HEK293 (cell line): ENCODE measurements around the gene DPEP2.

Experiments used
- ATF2 ChIP-seq: fragments of 450-650 bp; formaldehyde crosslinking; IDR thresholded peaks from 2 replicates; pipeline ENCODE4 v1.5.1; 2016; ENCODE audit warnings: missing biosample characterization, missing genetic modification characterization, low read depth
- BCL11B ChIP-seq: fragments of 450-650 bp; formaldehyde crosslinking; IDR thresholded peaks from 2 replicates; pipeline ENCODE4 v1.5.1; 2016; ENCODE audit warnings: low read depth, missing biosample characterization, missing genetic modification characterization
- FEZF1 ChIP-seq: fragments of 450-650 bp; formaldehyde crosslinking; IDR thresholded peaks from 2 replicates; pipeline ENCODE4 v1.5.1; 2016; ENCODE audit warnings: missing biosample characterization, missing genetic modification characterization
- IKZF3 ChIP-seq: fragments of 450-650 bp; IDR thresholded peaks from 2 replicates; pipeline ENCODE4 v1.5.0; 2018; ENCODE audit warnings: missing biosample characterization, mild to moderate bottlenecking, missing genetic modification characterization, moderate library complexity
- KLF10 ChIP-seq: fragments of 450-650 bp; IDR thresholded peaks from 2 replicates; pipeline ENCODE4 v1.5.1; 2018; ENCODE audit warnings: missing biosample characterization, mild to moderate bottlenecking, missing genetic modification characterization
- KLF16 ChIP-seq: fragments of 450-650 bp; formaldehyde crosslinking; IDR thresholded peaks from 2 replicates; pipeline ENCODE4 v1.5.1; 2017; ENCODE audit warnings: missing biosample characterization, missing genetic modification characterization
- MZF1 ChIP-seq: fragments of 450-650 bp; formaldehyde crosslinking; IDR thresholded peaks from 2 replicates; pipeline ENCODE4 v1.5.1; 2017; ENCODE audit warnings: missing biosample characterization, missing genetic modification characterization, borderline replicate concordance
- REPIN1 ChIP-seq: fragments of 450-650 bp; formaldehyde crosslinking; IDR thresholded peaks from 2 replicates; pipeline ENCODE4 v1.5.1; 2017; ENCODE audit warnings: missing biosample characterization, missing genetic modification characterization, low read depth
- REST ChIP-seq: fragments of 450-650 bp; formaldehyde crosslinking; IDR thresholded peaks from 2 replicates; pipeline ENCODE4 v1.5.1; 2016; ENCODE audit warnings: missing biosample characterization, missing genetic modification characterization
- SP3 ChIP-seq: fragments of 450-650 bp; formaldehyde crosslinking; IDR thresholded peaks from 2 replicates; pipeline ENCODE4 v1.5.1; 2016; ENCODE audit warnings: missing biosample characterization, missing genetic modification characterization
- YY1 ChIP-seq: fragments of 450-650 bp; formaldehyde crosslinking; IDR thresholded peaks from 2 replicates; pipeline ENCODE4 v1.5.1; 2018; ENCODE audit warnings: missing biosample characterization, missing genetic modification characterization
- ZNF10 ChIP-seq: fragments of 450-650 bp; formaldehyde crosslinking; IDR thresholded peaks from 2 replicates; pipeline ENCODE4 v1.5.1; 2017; ENCODE audit warnings: missing biosample characterization, missing genetic modification characterization
- ZNF121 ChIP-seq: fragments of 450-650 bp; formaldehyde crosslinking; IDR thresholded peaks from 2 replicates; pipeline ENCODE4 v1.5.1; 2016; ENCODE audit warnings: missing biosample characterization, missing genetic modification characterization
- ZNF174 ChIP-seq: fragments of 450-650 bp; formaldehyde crosslinking; IDR thresholded peaks from 2 replicates; pipeline ENCODE4 v1.5.0; 2017; ENCODE audit warnings: missing biosample characterization, mild to moderate bottlenecking, missing genetic modification characterization
- ZNF24 ChIP-seq: fragments of 450-650 bp; formaldehyde crosslinking; IDR thresholded peaks from 2 replicates; pipeline ENCODE4 v1.5.1; 2016; ENCODE audit warnings: missing biosample characterization, missing genetic modification characterization
- ZNF280D ChIP-seq: fragments of 450-650 bp; formaldehyde crosslinking; IDR thresholded peaks from 2 replicates; pipeline ENCODE4 v1.5.1; 2016; ENCODE audit warnings: missing biosample characterization, missing genetic modification characterization
- ZNF335 ChIP-seq: fragments of 450-650 bp; formaldehyde crosslinking; conservative IDR thresholded peaks from 2 replicates; pipeline ENCODE4 v1.5.1; 2016; ENCODE audit warnings: missing biosample characterization, missing genetic modification characterization
- ZNF398 ChIP-seq: fragments of 450-650 bp; formaldehyde crosslinking; IDR thresholded peaks from 2 replicates; pipeline ENCODE4 v1.5.1; 2017; ENCODE audit warnings: missing biosample characterization, missing genetic modification characterization
- ZNF433 ChIP-seq: fragments of 450-650 bp; formaldehyde crosslinking; IDR thresholded peaks from 2 replicates; pipeline ENCODE4 v1.5.1; 2016; ENCODE audit warnings: missing biosample characterization, missing genetic modification characterization, low read depth
- ZNF561 ChIP-seq: fragments of 450-650 bp; IDR thresholded peaks from 2 replicates; pipeline ENCODE4 v1.5.1; 2018; ENCODE audit warnings: missing biosample characterization, missing genetic modification characterization, borderline replicate concordance
- ZNF580 ChIP-seq: fragments of 450-650 bp; formaldehyde crosslinking; IDR thresholded peaks from 2 replicates; pipeline ENCODE4 v1.5.1; 2016; ENCODE audit warnings: missing biosample characterization, missing genetic modification characterization
- ZNF664 ChIP-seq: fragments of 450-650 bp; formaldehyde crosslinking; IDR thresholded peaks from 2 replicates; pipeline ENCODE4 v1.5.1; 2016; ENCODE audit warnings: missing biosample characterization, missing genetic modification characterization
- ZNF747 ChIP-seq: fragments of 450-650 bp; formaldehyde crosslinking; IDR thresholded peaks from 2 replicates; pipeline ENCODE4 v1.5.1; 2016; ENCODE audit warnings: missing biosample characterization, missing genetic modification characterization
- ZSCAN16 ChIP-seq: fragments of 450-650 bp; formaldehyde crosslinking; IDR thresholded peaks from 2 replicates; pipeline ENCODE4 v1.5.1; 2016; ENCODE audit warnings: missing biosample characterization, missing genetic modification characterization
- ZSCAN18 ChIP-seq: fragments of 450-650 bp; formaldehyde crosslinking; IDR thresholded peaks from 2 replicates; pipeline ENCODE4 v1.5.1; 2016; ENCODE audit warnings: missing biosample characterization, missing genetic modification characterization
- ZSCAN4 ChIP-seq: fragments of 450-650 bp; formaldehyde crosslinking; IDR thresholded peaks from 2 replicates; pipeline ENCODE4 v1.5.1; 2017; ENCODE audit warnings: missing biosample characterization, missing genetic modification characterization

DPEP2 gene

GRCh38 chr16:68022728-68023537 is 23.6 kb upstream of the DPEP2 start, which contains the start of the genes DDX28 and DUS2 (continued):
- peak; percentile 98 for TF ChIP-seq ATF2
- TF ChIP-seq ZNF174, result no peak
- no peak for TF ChIP-seq ZNF280D
- TF ChIP-seq BCL11B (tag by site-specific recombination), result no peak
- no peak for TF ChIP-seq ZNF747 (tag by site-specific recombination)
- TF ChIP-seq ZNF24 (tag by site-specific recombination), result peak; percentile 52; the same call in 1 of the 2 replicates
- no peak for TF ChIP-seq ZSCAN16 (tag by site-specific recombination)
- peak; percentile 72; the same call in 1 of the 2 replicates for TF ChIP-seq ZNF561 (tag by site-specific recombination)
- peak; percentile 99 for TF ChIP-seq ZNF335
- peak; percentile 82 for TF ChIP-seq YY1
- peak; percentile 74 for TF ChIP-seq ZNF121 (tag by site-specific recombination)
- no peak; the same call in 1 of the 2 replicates for TF ChIP-seq FEZF1
- no peak for TF ChIP-seq ZNF433 (tag by site-specific recombination)
- TF ChIP-seq ZNF398, result no peak
- TF ChIP-seq KLF16 (tag by site-specific recombination), result peak; percentile 86
- TF ChIP-seq REPIN1, result peak; percentile 73; the same call in 1 of the 2 replicates
- no peak for TF ChIP-seq IKZF3 (tag by site-specific recombination)
- TF ChIP-seq ZSCAN18, result 0 out of 2 replicates have a peak, but pooled peaks have one; percentile 54
- TF ChIP-seq ZSCAN4 (tag by site-specific recombination), result no peak
- TF ChIP-seq MZF1 (tag by site-specific recombination), result no peak
- peak; percentile 48; the same call in 1 of the 2 replicates for TF ChIP-seq REST
- peak; percentile 32; the same call in 1 of the 2 replicates for TF ChIP-seq ZNF10 (tag by site-specific recombination)
- TF ChIP-seq KLF10, result no peak
- peak; percentile 31; the same call in 1 of the 2 replicates for TF ChIP-seq SP3 (tag by site-specific recombination)
- peak; percentile 81; the same call in 1 of the 2 replicates for TF ChIP-seq ZNF580 (tag by site-specific recombination)
- no peak for TF ChIP-seq ZNF664 (tag by site-specific recombination)
